Measurements from ENCODE around the gene YIPF3. TPM values are rescaled to one million over a fixed set of nuclear protein-coding genes. Genes with fewer than 3 reads are reported as not detected.
A peak's percentile ranks its signal among the peaks of the same experiment; 100 is the strongest.
"Not testable (repeated sequence)": the region's sequence is repeated elsewhere in the genome, so short reads cannot be mapped to it uniquely, and the experiment has no call there.

Gene YIPF3
- total RNA-seq (2014; rRNA removed; shearing (Covaris generic)) (31.8 and 38.2 TPM in 2 replicates), total RNA-seq (2022) (41.9 and 45.5 TPM in 2 replicates), Bru-seq, nascent RNA (percentile 73 among the genes with signal in this experiment), BruChase-seq, experiment 1, labeled RNA remaining after a 6-hour chase (percentile 72 among the genes with signal in this experiment), BruChase-seq, experiment 2, labeled RNA remaining after a 2-hour chase (percentile 73 among the genes with signal in this experiment)
- long read RNA-seq, transcript YIPF3-202 (9 exons, 1,576 nt), result major isoform, 30 of 47 reads
- long read RNA-seq, partial matches to known transcripts, result 4 of 47 reads
- long read RNA-seq, other reads (novel, unspliced or antisense), result 12 of 47 reads

- Histone ChIP-seq H3K79me2 (ENCODE audit: insufficient read depth, low read depth, low read length) (peaks cover 42% of the 10 kb centered on the region), H3K36me3 (ENCODE audit: insufficient read depth, low read length) (peaks cover 66% of the 10 kb centered on the region), H3K4me1 (ENCODE audit: insufficient read depth, low read length, poor library complexity, severe bottlenecking) (peaks cover 20% of the 10 kb centered on the region), H2AFZ (ENCODE audit: low read length) (peak within 1 kb of the TSS; percentile 78; the same call in 1 of the 2 replicates), H3K4me2 (ENCODE audit: low read length) (peak within 1 kb of the TSS; percentile 96), H3K9me3 (ENCODE audit: low read length) (no peaks in the 10 kb centered on the region), H3K4me3 (ENCODE audit: low read depth, low read length, poor library complexity, severe bottlenecking) (peak within 1 kb of the TSS; percentile 95), H3K9me2 (ENCODE audit: insufficient read depth, low read length) (no peaks in the 10 kb centered on the region), H3K27ac (ENCODE audit: low read depth, low read length, poor library complexity, severe bottlenecking) (peak within 1 kb of the TSS; percentile 52), H4K20me1 (ENCODE audit: insufficient read depth, low read length) (peaks cover 9% of the 10 kb centered on the region; the same call in 1 of the 2 replicates)
- TF ChIP-seq, protein P1, sequence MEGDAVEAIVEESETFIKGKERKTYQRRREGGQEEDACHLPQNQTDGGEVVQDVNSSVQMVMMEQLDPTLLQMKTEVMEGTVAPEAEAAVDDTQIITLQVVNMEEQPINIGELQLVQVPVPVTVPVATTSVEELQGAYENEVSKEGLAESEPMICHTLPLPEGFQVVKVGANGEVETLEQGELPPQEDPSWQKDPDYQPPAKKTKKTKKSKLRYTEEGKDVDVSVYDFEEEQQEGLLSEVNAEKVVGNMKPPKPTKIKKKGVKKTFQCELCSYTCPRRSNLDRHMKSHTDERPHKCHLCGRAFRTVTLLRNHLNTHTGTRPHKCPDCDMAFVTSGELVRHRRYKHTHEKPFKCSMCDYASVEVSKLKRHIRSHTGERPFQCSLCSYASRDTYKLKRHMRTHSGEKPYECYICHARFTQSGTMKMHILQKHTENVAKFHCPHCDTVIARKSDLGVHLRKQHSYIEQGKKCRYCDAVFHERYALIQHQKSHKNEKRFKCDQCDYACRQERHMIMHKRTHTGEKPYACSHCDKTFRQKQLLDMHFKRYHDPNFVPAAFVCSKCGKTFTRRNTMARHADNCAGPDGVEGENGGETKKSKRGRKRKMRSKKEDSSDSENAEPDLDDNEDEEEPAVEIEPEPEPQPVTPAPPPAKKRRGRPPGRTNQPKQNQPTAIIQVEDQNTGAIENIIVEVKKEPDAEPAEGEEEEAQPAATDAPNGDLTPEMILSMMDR (conservative IDR thresholded peaks at IDR 0.05; ENCODE audit: low read length), result no peak
- no peak for TF ChIP-seq EZH2phosphoT487 (IDR thresholded peaks at IDR 0.05; ENCODE audit: borderline replicate concordance, low read depth, low read length)
- CTCF ChIA-PET (ENCODE audit: unreplicated experiment), result interaction anchor here (0.9 to 1.0 kb wide), 2 partner anchors 10 kb away, joined by 3 to 4 read pairs; no protein-coding TSS in a partner anchor
- TSS peak; percentile 61 for BruUV-seq (replicated peaks)
- peak; percentile 99 for DNase-seq (ENCODE audit: low spot score)
- intact Hi-C loops (cut with micrococcal nuclease; ENCODE audit: unreplicated experiment), result loop anchor here (10.0 kb wide), 1 partner anchor 558 kb away; no protein-coding TSS in a partner anchor
- POLR2A ChIA-PET, result interaction anchor here (0.5 to 2.0 kb wide), 11 partner anchors 12 to 533 kb away, joined by 3 to 6 read pairs (median 3); partner anchors contain the start of genes ABCC10 and GTPBP2
Observed at GRCh38 chr6:43516697-43517504, at the start of gene YIPF3, which contains the start of gene POLR1C. Gene YIPF3, minus strand, starts transcription at chr6:43516926. Its CDS starts 119 bp downstream, at chr6:43516807. Gene POLR1C, plus strand, starts transcription at chr6:43517089. Its CDS starts 21 bp downstream, at chr6:43517110.

DNA sequence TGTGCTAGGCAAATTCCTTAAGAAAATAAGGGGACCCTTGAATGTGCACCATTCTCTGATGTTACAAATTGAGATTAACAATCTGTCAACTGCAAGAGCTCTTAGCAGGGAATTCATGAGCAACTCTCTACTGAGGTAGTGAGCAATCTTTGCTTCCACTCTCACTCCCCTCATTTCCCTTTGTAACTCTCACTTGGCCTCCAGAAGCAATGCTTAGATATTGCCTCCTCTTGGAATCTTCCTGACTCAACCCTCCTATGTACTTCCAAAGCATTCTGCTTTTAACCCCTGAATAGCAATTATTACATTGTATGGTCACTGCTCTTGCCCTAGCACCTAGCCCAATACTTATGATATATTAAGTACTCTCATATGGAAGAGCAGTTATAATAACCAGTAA, 42.6 kb upstream of the YIPF3 start:
- no peak overlapping the region for H3K4me2 ChIP-seq (ENCODE audit: low read length)
- CTCF ChIA-PET (ENCODE audit: unreplicated experiment), result no interaction called here
- no TSS peak for BruUV-seq (replicated peaks)
- H3K4me3 ChIP-seq (ENCODE audit: low read depth, low read length, poor library complexity, severe bottlenecking), result no peak overlapping the region
- no peaks in the 10 kb centered on the region for H3K79me2 ChIP-seq (ENCODE audit: insufficient read depth, low read depth, low read length)
- H2AFZ ChIP-seq (ENCODE audit: low read length), result no peak overlapping the region
- intact Hi-C loops (cut with micrococcal nuclease; ENCODE audit: unreplicated experiment), result no loop called here
- no peaks in the 10 kb centered on the region for H4K20me1 ChIP-seq (ENCODE audit: insufficient read depth, low read length)
- no peak overlapping the region for H3K27ac ChIP-seq (ENCODE audit: low read depth, low read length, poor library complexity, severe bottlenecking)
- DNase-seq (ENCODE audit: low spot score), result no peak
- POLR2A ChIA-PET, result no interaction called here
- no peaks in the 10 kb centered on the region for H3K9me2 ChIP-seq (ENCODE audit: insufficient read depth, low read length)
- H3K36me3 ChIP-seq (ENCODE audit: insufficient read depth, low read length), result peaks cover 98% of the 10 kb centered on the region
- no peak for TF ChIP-seq EZH2phosphoT487 (IDR thresholded peaks at IDR 0.05; ENCODE audit: borderline replicate concordance, low read depth, low read length)
- TF ChIP-seq, protein P1 (conservative IDR thresholded peaks at IDR 0.05; ENCODE audit: low read length), result no peak
- no peaks in the 10 kb centered on the region for H3K9me3 ChIP-seq (ENCODE audit: low read length)
- no peaks in the 10 kb centered on the region for H3K4me1 ChIP-seq (ENCODE audit: insufficient read depth, low read length, poor library complexity, severe bottlenecking)

- CTCF ChIA-PET (ENCODE audit: unreplicated experiment), result not testable (repeated sequence)
Observed at GRCh38 chr6:43557620-43558019, 40.9 kb upstream of the YIPF3 start.

More at GRCh38 chr6:43557620-43558019, 40.9 kb upstream of the YIPF3 start:
- H4K20me1 ChIP-seq (ENCODE audit: insufficient read depth, low read length); intact Hi-C loops (cut with micrococcal nuclease; ENCODE audit: unreplicated experiment); BruUV-seq (replicated peaks); H3K9me3 ChIP-seq (ENCODE audit: low read length); H3K9me2 ChIP-seq (ENCODE audit: insufficient read depth, low read length); H3K27ac ChIP-seq (ENCODE audit: low read depth, low read length, poor library complexity, severe bottlenecking); H3K4me2 ChIP-seq (ENCODE audit: low read length); H3K4me1 ChIP-seq (ENCODE audit: insufficient read depth, low read length, poor library complexity, severe bottlenecking); DNase-seq (ENCODE audit: low spot score); H3K79me2 ChIP-seq (ENCODE audit: insufficient read depth, low read depth, low read length); H2AFZ ChIP-seq (ENCODE audit: low read length); H3K4me3 ChIP-seq (ENCODE audit: low read depth, low read length, poor library complexity, severe bottlenecking): not testable (repeated sequence)
- POLR2A ChIA-PET, result interaction anchor here (0.7 kb wide), 1 partner anchor 25 kb away, joined by 5 read pairs; no protein-coding TSS in a partner anchor
- peaks cover 98% of the 10 kb centered on the region for H3K36me3 ChIP-seq (ENCODE audit: insufficient read depth, low read length)

Measured in OCI-LY7 (cell line).